ENCODE data around the gene LONRF2.

GRCh38 chr2:100321866-100322820 is at the start of gene LONRF2:
- peak in 1 of 2 donors; percentile 58 for TF ChIP-seq POLR2A (IDR thresholded peaks at IDR 0.05)
- TF ChIP-seq, protein P1, sequence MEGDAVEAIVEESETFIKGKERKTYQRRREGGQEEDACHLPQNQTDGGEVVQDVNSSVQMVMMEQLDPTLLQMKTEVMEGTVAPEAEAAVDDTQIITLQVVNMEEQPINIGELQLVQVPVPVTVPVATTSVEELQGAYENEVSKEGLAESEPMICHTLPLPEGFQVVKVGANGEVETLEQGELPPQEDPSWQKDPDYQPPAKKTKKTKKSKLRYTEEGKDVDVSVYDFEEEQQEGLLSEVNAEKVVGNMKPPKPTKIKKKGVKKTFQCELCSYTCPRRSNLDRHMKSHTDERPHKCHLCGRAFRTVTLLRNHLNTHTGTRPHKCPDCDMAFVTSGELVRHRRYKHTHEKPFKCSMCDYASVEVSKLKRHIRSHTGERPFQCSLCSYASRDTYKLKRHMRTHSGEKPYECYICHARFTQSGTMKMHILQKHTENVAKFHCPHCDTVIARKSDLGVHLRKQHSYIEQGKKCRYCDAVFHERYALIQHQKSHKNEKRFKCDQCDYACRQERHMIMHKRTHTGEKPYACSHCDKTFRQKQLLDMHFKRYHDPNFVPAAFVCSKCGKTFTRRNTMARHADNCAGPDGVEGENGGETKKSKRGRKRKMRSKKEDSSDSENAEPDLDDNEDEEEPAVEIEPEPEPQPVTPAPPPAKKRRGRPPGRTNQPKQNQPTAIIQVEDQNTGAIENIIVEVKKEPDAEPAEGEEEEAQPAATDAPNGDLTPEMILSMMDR (IDR thresholded peaks at IDR 0.05), result no peak

All from thyroid gland (tissue), 4 donors.